Embryonic facial prominence (tissue), 1 donor: Measurements from ENCODE around the gene TXNRD2.

ENCODE experiments used
- DNase-seq: peaks from one replicate; pipeline ENCODE4 v3.0.0-alpha.2; 2016; ENCODE audit errors: extremely low spot score

TXNRD2 gene

DNA sequence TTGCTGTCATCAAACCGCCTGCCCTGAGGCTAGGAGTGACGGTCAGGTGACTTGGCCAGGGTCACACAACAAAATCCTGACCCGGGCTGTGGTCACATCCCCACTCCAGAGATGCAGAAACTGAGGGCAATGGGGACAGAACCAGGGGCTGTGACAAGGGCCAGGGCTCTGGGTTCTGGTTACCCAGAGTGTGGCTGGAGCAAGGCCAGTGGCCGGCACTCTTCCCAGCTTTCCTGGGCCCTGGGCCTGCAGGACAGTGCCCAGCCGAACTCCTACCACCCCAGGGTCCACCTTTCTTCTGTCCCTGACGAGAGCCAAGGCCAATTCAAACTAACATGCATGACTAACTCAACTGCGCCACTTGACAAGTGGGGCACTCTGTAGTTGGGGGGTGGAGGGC lies 39.1 kb upstream of the TXNRD2 start:
- no peak for DNase-seq

DNA sequence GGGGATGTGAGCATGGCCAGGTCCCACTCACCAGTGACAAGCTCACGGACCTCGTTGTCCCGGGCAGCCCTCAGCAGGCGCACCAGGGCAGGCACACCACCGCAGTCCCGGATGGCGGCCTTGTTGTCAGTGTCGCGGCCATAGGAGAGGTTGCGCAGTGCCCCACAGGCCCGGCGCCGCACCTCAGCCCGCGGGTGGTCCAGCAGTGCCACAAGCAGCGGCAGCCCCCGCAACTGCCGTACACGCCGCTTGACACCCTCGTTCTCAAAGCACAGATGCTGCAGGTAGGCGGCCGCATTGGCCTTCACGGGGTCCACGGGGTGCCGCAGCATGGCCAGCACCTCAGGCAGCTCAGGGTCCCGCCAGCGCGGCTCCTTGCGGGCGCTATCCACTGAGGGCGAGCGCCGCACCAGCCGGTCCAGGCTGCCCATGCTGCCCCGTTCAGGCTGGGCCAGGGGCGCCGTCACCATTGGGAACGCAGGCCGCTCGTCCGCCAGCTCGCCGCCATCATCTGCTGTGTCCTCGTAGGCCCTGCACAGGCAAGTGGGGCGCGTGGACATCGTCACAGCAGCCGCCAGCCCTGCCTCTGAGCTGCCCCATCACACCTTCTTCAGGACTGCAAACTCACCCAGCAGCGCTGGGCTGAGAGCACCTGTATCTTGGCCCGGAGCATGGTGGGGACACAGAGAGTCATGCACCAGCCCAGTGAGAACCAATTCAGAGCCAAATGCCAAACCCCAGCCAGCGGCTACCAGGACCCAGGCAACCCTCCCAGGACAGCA lies 38.3 kb upstream of the TXNRD2 start:
- DNase-seq = no peak

DNA sequence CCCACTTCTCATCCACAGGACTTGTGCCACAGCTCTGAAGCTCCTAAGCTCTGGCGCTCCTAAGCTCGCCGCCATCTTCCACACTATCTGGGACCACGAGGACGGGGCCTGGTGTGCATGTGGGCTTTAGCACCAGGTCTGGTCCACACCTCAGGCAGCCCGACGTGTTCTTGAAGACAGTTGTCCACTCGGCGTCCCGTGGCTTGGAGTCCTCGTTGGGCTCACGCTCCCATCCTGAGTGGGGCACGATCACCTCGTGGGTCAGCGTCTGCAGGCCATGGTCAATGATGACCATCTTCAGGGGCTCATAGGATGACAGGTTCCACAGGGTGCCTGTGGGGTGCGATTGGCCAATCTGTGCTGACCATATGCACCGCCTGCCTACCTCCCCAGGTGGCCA lies 37.1 kb upstream of the TXNRD2 start:
- DNase-seq = no peak

DNA sequence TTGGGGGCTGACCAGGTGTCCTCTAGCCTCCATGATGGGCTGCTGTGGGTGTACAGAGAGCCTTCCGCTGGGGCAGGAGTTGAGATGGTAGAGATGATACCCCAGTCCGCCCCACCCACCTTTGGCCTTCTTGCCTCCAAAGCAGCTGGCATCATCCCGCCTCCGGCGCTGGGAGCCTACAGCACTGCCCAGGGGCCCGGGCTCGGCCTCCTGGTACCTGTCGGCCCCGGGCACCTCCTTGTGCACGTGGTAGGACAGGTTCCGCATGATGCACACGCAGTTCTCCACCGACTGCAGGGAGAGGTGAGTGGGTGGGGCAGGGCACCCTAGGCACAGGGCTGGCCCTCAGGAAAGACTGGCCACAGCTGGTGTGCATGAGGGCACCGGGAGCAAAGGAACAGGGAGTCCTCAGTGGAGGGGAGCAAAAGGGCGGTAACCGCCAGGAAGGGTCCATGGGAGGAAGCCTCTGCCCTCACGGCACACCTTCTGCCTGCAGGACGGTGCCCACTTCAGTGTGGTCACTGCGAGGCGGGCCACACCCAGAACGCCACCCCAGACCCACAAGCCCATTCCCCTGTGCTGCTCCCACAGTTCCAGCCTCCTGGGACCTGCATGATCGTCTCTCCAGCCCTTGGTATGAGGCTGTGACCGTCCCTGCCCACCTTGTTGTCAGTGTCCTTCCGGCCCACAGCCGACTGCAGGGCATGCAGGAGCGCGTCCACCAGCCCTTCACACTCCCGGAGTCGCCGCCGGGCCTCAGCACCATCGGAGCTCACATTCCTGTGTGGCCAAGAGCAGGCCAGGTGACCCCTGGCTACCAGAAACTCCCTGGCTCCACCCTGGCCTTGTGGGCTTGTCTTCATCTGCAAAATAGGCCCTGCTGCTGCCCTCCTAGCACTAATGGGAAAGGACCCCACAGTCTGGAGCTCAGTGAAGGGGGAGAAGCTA lies 36.0 kb upstream of the TXNRD2 start:
- DNase-seq = no peak

- DNase-seq = no peak
Measured at GRCh38 chr22:19976671-19977070, 35.1 kb upstream of the TXNRD2 start.

- DNase-seq = no peak
Measured at GRCh38 chr22:19975707-19976035, 34.1 kb upstream of the TXNRD2 start.

DNA sequence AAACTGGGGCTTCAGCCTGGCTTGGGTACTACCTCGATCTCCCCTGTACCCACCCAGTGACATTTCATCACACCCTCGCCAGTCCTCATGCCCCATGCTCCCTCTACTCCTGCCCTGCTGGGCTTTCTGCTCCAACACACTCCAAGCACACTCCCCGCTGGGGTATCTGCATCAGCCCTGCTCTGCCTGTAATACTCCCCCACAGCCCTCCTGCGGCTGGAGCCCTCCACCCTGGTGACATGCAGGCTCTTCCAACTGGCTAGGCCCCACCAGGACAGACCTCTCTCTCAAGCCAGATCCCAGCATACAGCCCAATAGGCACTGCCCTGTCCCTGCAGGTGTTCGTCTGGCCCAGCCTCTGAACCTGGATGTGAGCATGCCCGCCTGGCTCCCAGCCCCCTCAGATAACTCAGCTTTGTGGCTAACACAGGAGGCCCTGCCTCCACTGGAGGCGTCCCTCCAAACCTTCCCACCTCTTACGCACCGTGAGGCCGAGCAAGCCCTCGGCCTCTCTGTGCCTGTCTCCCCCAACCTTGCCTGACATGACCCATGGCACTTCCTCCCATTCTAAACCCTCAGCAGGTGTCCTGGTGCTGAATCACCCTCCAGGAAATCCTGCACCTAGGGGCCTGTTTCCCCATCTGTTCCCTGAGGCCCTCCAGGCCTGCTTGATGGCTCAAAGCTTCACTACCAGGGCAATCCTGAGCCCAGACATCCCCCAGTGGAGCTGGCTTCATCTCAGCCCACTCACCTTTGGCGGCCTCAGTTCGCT lies 33.5 kb upstream of the TXNRD2 start:
- no peak for DNase-seq

DNA sequence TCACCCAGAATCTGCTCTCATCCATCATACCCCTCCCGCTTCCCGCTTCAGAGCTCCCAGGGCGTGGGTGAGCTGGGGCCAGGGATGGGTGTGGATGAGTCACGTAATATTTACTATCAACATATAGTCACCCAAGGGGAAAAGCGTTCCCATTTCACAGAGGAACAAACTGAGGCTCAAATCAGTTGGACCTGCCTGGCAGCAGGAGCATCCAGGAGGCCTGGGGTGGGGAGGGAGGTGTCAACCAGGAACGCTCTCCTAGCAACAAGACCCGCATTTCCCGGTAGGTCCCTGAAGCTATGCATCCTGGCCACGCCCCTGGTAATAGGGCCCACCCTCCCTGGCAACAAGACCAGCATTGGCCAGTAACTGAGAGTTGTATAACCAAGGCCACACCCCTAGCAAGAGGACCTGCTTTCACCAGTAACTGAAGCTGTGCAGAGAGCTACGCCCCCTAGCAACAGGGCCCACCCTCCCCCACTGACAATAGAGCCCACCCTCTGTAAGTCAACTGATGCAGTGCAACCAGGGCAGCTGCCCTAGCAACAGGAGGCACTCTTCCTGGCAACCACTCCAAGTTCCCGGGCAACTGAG lies 32.7 kb upstream of the TXNRD2 start:
- DNase-seq = no peak

DNA sequence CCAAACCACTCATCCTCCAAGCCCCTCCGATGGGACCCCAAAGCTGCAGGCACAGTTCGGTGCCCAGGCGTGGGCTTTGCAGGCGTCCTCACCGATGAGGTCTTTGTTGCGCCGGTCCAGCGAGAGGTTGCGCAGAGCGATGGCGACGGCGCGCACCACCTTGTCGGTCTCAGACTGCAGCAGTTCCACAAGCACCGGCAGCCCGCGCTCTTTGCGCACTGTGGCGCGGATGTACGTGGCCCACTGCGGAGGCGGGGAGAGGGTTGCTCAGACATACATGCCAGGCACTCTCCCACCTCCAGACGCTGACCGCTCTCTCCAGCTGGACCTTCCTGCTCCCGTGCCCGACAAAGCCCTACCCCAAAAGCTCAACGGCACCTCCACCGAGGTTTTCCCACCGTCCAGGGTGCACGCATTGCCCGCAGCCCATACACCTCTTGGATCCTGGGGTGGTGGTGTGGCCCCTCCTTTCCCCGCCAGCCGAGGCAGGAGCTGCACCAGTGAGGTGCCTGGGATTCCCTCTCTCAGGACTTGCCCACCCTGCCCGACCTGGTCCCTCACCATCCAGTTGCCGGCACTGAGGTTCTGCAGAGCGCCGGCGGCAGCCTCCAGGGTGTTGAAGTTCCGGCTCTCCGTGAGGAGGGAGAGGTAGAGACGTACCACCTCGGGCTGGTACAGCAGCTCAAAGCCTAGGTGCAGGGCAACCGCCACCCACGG lies 32.1 kb upstream of the TXNRD2 start:
- no peak for DNase-seq

GRCh38 chr22:19972652-19973550 lies 31.3 kb upstream of the TXNRD2 start:
- DNase-seq = no peak

DNA sequence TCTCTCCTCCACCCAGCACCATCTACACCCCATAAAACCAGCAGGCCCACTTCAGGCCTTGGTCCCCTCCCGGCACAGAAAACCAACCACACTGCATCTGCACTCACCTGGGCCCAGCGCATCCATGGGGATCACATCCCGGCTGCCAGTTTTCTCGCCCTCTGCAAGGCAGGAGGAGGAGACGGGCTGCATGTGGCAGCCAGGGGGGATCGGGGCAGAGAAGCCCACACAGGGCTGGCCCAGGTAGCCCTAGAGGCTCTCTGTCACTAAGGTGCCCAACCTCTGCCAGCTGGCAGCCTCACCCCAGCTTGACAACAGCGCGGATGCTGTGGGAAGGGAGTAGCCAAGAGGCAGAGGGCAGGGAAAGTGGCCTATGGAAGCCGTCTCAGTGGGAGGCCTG lies 30.6 kb upstream of the TXNRD2 start:
- no peak for DNase-seq

- DNase-seq = no peak
Measured at GRCh38 chr22:19971276-19972124, 29.9 kb upstream of the TXNRD2 start.

- no peak for DNase-seq
Measured at GRCh38 chr22:19970479-19971275, 29.1 kb upstream of the TXNRD2 start.

- no peak for DNase-seq
Measured at GRCh38 chr22:19970031-19970478, 28.4 kb upstream of the TXNRD2 start.

DNA sequence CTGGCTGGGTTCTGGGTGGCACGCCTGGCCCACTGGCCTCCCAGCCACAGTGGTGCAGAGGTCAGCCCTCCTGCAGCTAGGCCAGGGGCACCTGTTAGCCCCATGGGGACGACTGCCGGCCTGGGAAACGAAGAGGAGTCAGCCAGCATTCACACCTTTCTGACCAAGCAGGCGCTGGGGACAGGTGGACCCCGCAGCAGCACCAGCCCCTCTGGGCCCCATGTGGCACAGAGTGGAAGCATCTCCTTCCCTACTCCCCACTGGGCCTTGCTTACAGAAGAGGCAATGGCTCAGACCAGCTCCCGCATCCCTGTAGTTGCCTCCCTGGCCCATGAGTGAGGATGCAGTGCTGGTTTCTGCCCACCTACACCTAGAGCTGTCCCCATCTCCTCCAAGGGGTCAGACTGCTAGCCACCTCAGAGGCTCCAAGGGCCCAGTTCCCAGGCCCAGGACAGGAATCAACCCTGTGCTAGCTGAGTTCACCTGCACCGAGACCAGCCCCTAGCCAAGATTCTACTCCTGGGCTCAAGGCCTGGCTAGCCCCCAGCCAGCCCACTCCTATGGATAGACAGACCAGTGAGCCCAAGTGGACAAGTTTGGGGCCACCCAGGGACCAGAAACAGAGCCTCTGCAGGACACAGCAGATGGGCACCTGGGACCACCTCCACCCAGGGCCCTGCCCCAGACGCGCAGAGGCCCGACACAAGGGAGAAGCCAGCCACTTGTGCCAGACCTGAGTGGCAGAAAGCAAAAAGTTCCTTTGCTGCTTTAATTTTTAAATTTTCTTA lies 27.7 kb upstream of the TXNRD2 start:
- DNase-seq = no peak

DNA sequence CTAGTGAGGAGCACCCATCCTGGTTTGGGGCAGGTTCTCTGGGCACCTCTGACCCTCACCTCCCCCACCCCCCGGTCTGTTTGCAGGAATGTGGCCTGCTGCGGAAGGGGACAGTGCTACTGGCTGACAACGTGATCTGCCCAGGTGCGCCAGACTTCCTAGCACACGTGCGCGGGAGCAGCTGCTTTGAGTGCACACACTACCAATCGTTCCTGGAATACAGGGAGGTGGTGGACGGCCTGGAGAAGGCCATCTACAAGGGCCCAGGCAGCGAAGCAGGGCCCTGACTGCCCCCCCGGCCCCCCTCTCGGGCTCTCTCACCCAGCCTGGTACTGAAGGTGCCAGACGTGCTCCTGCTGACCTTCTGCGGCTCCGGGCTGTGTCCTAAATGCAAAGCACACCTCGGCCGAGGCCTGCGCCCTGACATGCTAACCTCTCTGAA lies 26.9 kb upstream of the TXNRD2 start:
- no peak for DNase-seq

GRCh38 chr22:19967850-19968449 lies 26.3 kb upstream of the TXNRD2 start:
- no peak for DNase-seq
